B cell (primary cell): ENCODE data around the gene HDC. TPM values are rescaled to one million over a fixed set of nuclear protein-coding genes. Genes with fewer than 3 reads are reported as not detected.

Experiments
- ATAC-seq: fragments of 200-7000 bp; cut with Tn5 transposase; one replicate; pipeline ENCODE4 v1.10.0; 2021; ENCODE audit warnings: low read depth, mild to moderate bottlenecking, moderate number of reproducible peaks, moderate library complexity
- CTCF ChIA-PET: fragments of 350-600 bp; sonication (Branson Sonifier 250); formaldehyde crosslinking; loops from one replicate; lab custom pipeline; 2021; ENCODE audit warnings: antibody characterized with exemption, inconsistent platforms; lab: Charles Lee
- POLR2A ChIA-PET: fragments of 350-600 bp; sonication (Branson Sonifier 250); formaldehyde crosslinking; loops from one replicate; lab custom pipeline; 2021; ENCODE audit warnings: antibody characterized with exemption; lab: Charles Lee
- DNase-seq: peaks from one replicate; pipeline ENCODE4 v3.0.0; 2013
- H2AFZ ChIP-seq: 2 replicates; pipeline ENCODE4 v1.6.1; 2012; ENCODE audit warnings: mild to moderate bottlenecking, low read depth, low read length; ENCODE audit not compliant: insufficient read depth, poor library complexity, severe bottlenecking
- H3K27ac ChIP-seq, 2 donors: 1 replicate in 1 of 2; 2 replicates in 1 of 2; pipeline ENCODE4 v1.5.1; 2012 to 2013; ENCODE audit warnings: low read length in 2 of 2, mild to moderate bottlenecking in 2 of 2, moderate library complexity in 1 of 2
- H3K27me3 ChIP-seq, 4 experiments: fragments of 200-600 bp in 1 of 4; sonication (generic) in 1 of 4; replicated peaks in 1 of 4; 1 replicate in 2 of 4; 2 replicates in 2 of 4; pipeline versions ENCODE4 v1.6.1 to v1.7.0; 2013 to 2016; ENCODE audit warnings: low read length in 3 of 4, mild to moderate bottlenecking in 2 of 4, mixed read lengths in 1 of 4, moderate library complexity in 1 of 4; ENCODE audit not compliant: insufficient read depth in 4 of 4, control insufficient read depth in 3 of 4; ENCODE audit errors: control extremely low read depth in 1 of 4
- H3K36me3 ChIP-seq, 2 experiments: replicated peaks in 1 of 2; 1 replicate in 1 of 2; 2 replicates in 1 of 2; pipeline versions ENCODE4 v1.6.1 to v1.7.1; 2013; ENCODE audit warnings: low read length in 1 of 2; ENCODE audit not compliant: insufficient read depth in 2 of 2, control insufficient read depth in 1 of 2; ENCODE audit errors: control extremely low read depth in 1 of 2, extremely low read depth in 1 of 2
- H3K4me1 ChIP-seq, 2 donors: fragments of 200-600 bp in 1 of 2; sonication (generic) in 1 of 2; 1 replicate in 1 of 2; 2 replicates in 1 of 2; pipeline versions ENCODE4 v1.5.1 to v1.6.1; 2013 to 2017; ENCODE audit warnings: low read length in 2 of 2; ENCODE audit not compliant: control insufficient read depth in 2 of 2, insufficient read depth in 2 of 2
- H3K4me2 ChIP-seq: replicated peaks from 2 replicates; pipeline ENCODE3; 2012; ENCODE audit warnings: mild to moderate bottlenecking, low read depth, low read length; ENCODE audit not compliant: poor library complexity, severe bottlenecking
- H3K4me3 ChIP-seq, 5 experiments: fragments of 200-600 bp in 1 of 5; sonication (generic) in 1 of 5; 1 replicate in 3 of 5; 2 replicates in 2 of 5; pipeline versions ENCODE4 v1.5.1 to v1.7.0; 2011 to 2016; ENCODE audit warnings: low read length in 4 of 5, mild to moderate bottlenecking in 4 of 5, low read depth in 2 of 5, control low read depth in 1 of 5, moderate library complexity in 1 of 5; ENCODE audit not compliant: insufficient read depth in 1 of 5; ENCODE audit errors: control extremely low read depth in 1 of 5, extremely low read depth in 1 of 5
- H3K79me2 ChIP-seq: fragments of 200-600 bp; sonication (generic); one replicate; pipeline ENCODE4 v1.6.0; 2016; ENCODE audit warnings: low read length; ENCODE audit not compliant: control insufficient read depth, insufficient read depth
- H3K9ac ChIP-seq: fragments of 200-600 bp; sonication (generic); 2 replicates; pipeline ENCODE4 v1.6.1; 2017; ENCODE audit warnings: mild to moderate bottlenecking, low read length, moderate library complexity
- H3K9me3 ChIP-seq, 3 donors: one replicate each; pipeline versions ENCODE4 v1.6.1 to v1.7.1; 2013; ENCODE audit warnings: low read length in 2 of 3; ENCODE audit not compliant: control insufficient read depth in 2 of 3, insufficient read depth in 1 of 3; ENCODE audit errors: control extremely low read depth in 1 of 3
- H4K20me1 ChIP-seq: 2 replicates; pipeline ENCODE4 v1.6.0; 2012; ENCODE audit warnings: mild to moderate bottlenecking, low read length; ENCODE audit not compliant: insufficient read depth, control insufficient read depth, poor library complexity, severe bottlenecking
- H3K27ac Mint-ChIP-seq: one replicate; pipeline ENCODE4 v1.8.0; 2021; ENCODE audit warnings: mixed read lengths
- H3K27me3 Mint-ChIP-seq: one replicate; pipeline ENCODE4 v1.8.0; 2021; ENCODE audit warnings: mixed read lengths
- H3K4me1 Mint-ChIP-seq: one replicate; pipeline ENCODE4 v1.8.0; 2021; ENCODE audit warnings: mixed read lengths
- H3K4me3 Mint-ChIP-seq: one replicate; pipeline ENCODE4 v1.8.0; 2021; ENCODE audit warnings: mixed read lengths
- H3K9me3 Mint-ChIP-seq: one replicate; pipeline ENCODE4 v1.8.0; 2022; ENCODE audit warnings: mixed read lengths; ENCODE audit not compliant: insufficient read depth
- EZH2 ChIP-seq: IDR thresholded peaks from 2 replicates; pipeline ENCODE4 v1.6.1; 2012; ENCODE audit warnings: borderline replicate concordance, low read depth, mild to moderate bottlenecking, moderate library complexity, low read length; ENCODE audit not compliant: insufficient read depth, poor library complexity, severe bottlenecking
- WGBS: methylation state at CpG from one replicate; pipeline ENCODE4 v1.1.5; 2013; ENCODE audit warnings: missing lambda C conversion rate; ENCODE audit not compliant: insufficient coverage; 5-methylcytosine and 5-hydroxymethylcytosine counted together
- intact Hi-C: fragments of 100-400 bp; cut with micrococcal nuclease; formaldehyde crosslinking; loops from one replicate; pipeline ENCODE4 v1.10.0; 2022
- polyA plus RNA-seq: library from polyadenylated mRNA; depleted of rRNA; stranded (reverse); fragments of >200 nt; gene quantifications from 2 replicates; pipeline ENCODE4 v1.2.3, GENCODE V29; 2012
- total RNA-seq, 2 donors: library from RNA; stranded (reverse); fragments of 120-200 nt in 1 of 2; gene quantifications; 1 replicate in 1 of 2; 2 replicates in 1 of 2; pipeline versions ENCODE4 v1.2.3 to v1.2.4, GENCODE V29; 2013 to 2022
- TF ChIP-seq, protein P1 (sequence below): fragments of 200-600 bp; IDR thresholded peaks from one replicate; pipeline ENCODE4 v1.8.0; 2022; ENCODE audit warnings: antibody characterized with exemption, mild to moderate bottlenecking

Gene HDC
- total and polyA plus RNA-seq, 2 donors (not counting 1 experiment from before 2014, with no cell fraction given) = 0.88 TPM; not detected in 1

DNA sequence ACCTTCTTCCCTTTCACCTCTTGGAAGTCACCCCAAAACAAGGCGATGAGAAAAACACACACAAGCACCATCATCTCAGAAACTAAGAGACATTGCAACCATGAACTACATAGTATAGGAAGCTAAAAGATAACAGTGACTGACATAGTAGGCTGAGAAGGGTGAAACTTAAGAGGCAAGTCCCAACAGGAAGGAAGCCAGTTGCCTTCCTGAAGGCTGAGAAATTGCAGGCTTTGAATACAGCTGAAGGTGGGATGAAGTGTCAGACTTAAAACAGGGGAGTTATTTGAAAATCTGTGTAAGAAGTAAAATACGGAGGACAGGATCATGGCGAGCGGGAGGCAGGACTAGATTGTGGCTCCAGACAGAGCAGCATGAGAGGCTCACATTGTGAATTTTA, 55.7 kb downstream of the HDC start:
- Histone ChIP-seq H3K4me2 (no peak overlapping the region), H2AFZ (no peak overlapping the region), H3K79me2 (no peaks in the 10 kb centered on the region), H3K27me3 (no peaks in the 10 kb centered on the region), H3K9me3 (peaks cover 0 to 14% (median 0%) of the 10 kb centered on the region in 3 donors), H3K36me3 (no peaks in the 10 kb centered on the region), H4K20me1 (no peaks in the 10 kb centered on the region), H3K9ac (no peak overlapping the region), H3K4me3 (no peak overlapping the region), H3K4me1 (no peaks in the 10 kb centered on the region), H3K27ac (no peak overlapping the region)
- ChIA-PET CTCF (no interaction called here), POLR2A (no interaction called here)
- H3K9me3 Mint-ChIP-seq = peaks cover 10% of the 10 kb centered on the region
- no peak overlapping the region for H3K27ac Mint-ChIP-seq
- H3K4me3 Mint-ChIP-seq = no peak overlapping the region
- no peaks in the 10 kb centered on the region for H3K4me1 Mint-ChIP-seq
- 96% methylated on average over 3 of the region's 4 CpGs for WGBS
- no peak for DNase-seq
- TF ChIP-seq, protein P1, sequence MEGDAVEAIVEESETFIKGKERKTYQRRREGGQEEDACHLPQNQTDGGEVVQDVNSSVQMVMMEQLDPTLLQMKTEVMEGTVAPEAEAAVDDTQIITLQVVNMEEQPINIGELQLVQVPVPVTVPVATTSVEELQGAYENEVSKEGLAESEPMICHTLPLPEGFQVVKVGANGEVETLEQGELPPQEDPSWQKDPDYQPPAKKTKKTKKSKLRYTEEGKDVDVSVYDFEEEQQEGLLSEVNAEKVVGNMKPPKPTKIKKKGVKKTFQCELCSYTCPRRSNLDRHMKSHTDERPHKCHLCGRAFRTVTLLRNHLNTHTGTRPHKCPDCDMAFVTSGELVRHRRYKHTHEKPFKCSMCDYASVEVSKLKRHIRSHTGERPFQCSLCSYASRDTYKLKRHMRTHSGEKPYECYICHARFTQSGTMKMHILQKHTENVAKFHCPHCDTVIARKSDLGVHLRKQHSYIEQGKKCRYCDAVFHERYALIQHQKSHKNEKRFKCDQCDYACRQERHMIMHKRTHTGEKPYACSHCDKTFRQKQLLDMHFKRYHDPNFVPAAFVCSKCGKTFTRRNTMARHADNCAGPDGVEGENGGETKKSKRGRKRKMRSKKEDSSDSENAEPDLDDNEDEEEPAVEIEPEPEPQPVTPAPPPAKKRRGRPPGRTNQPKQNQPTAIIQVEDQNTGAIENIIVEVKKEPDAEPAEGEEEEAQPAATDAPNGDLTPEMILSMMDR = no peak
- TF ChIP-seq EZH2 = no peak
- intact Hi-C loops = no loop called here
- ATAC-seq = no peak
- H3K27me3 Mint-ChIP-seq = peaks cover 6% of the 10 kb centered on the region

DNA sequence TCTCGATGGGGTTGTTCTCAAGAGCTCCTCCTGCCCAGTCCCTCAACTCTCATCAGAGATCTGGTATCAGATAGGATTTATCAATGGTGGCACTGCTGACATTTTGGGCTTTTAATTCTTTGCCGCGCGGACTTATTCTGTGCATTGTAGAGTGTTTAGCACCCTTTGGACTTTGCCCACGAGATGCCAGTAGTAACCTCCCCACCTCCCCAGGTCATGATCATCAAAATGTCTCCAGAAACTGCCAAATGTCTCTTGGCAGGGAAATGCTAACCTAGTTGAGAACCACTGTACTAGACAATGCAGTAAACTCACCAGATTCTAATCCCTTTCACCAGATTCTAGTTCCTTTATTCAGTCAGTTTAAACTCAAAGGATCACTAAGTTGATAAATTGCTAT, 59.5 kb downstream of the HDC start:
- Histone ChIP-seq H3K4me2 (no peak overlapping the region), H2AFZ (no peak overlapping the region), H3K36me3 (no peaks in the 10 kb centered on the region), H4K20me1 (no peaks in the 10 kb centered on the region), H3K9me3 (peaks cover 0 to 9% (median 0%) of the 10 kb centered on the region in 3 donors), H3K9ac (no peak overlapping the region), H3K4me1 (no peaks in the 10 kb centered on the region), H3K27me3 (no peaks in the 10 kb centered on the region), H3K79me2 (no peaks in the 10 kb centered on the region), H3K4me3 (no peak overlapping the region), H3K27ac (no peak overlapping the region)
- no peak for TF ChIP-seq EZH2
- TF ChIP-seq, protein P1 = no peak
- DNase-seq (no peak), ATAC-seq (no peak)
- no peak overlapping the region for H3K27ac Mint-ChIP-seq
- H3K9me3 Mint-ChIP-seq = no peaks in the 10 kb centered on the region
- ChIA-PET CTCF (no interaction called here), POLR2A (no interaction called here)
- intact Hi-C loops = no loop called here
- peaks cover 2% of the 10 kb centered on the region for H3K27me3 Mint-ChIP-seq
- H3K4me1 Mint-ChIP-seq = no peaks in the 10 kb centered on the region
- H3K4me3 Mint-ChIP-seq = no peak overlapping the region
- WGBS = 92% methylated on average over 5 of the region's 5 CpGs
